HepG2 (cell line): ENCODE measurements around the gene PSD. TPM values are rescaled to one million over a fixed set of nuclear protein-coding genes. Genes with fewer than 3 reads are reported as not detected.

ENCODE experiments used
- ATAC-seq: fragments of 200-7000 bp; cut with Tn5 transposase; 3 replicates; pipeline ENCODE4 v1.9.1; 2020; ENCODE audit warnings: mild to moderate bottlenecking, moderate library complexity
- BruUV-seq: library from RNA; stranded (reverse); fragments of 400-500 nt; replicated peaks from 2 replicates; lab custom pipeline; 2021; lab: Mats Ljungman, UMichigan
- CTCF ChIA-PET: fragments of 300-600 bp; formaldehyde crosslinking; extraction: SDS; loops from one replicate; lab custom pipeline; 2021; ENCODE audit warnings: low total read pairs, inconsistent platforms, low intra/inter-chr PET ratio; lab: Yijun Ruan, JAX
- POLR2A ChIA-PET: fragments of 350-600 bp; sonication (Branson Sonifier 250); formaldehyde crosslinking; loops from one replicate; lab custom pipeline; 2020; ENCODE audit warnings: antibody characterized with exemption, inconsistent platforms; lab: Yijun Ruan, JAX
- DNase-seq: peaks from one replicate; pipeline ENCODE4 v3.0.0-alpha.2; 2015; ENCODE audit warnings: low spot score
- FAIRE-seq: peaks from 3 replicates; lab custom pipeline; 2011; peaks lifted over from hg19 to GRCh38; lab: Jason Lieb, UNC
- H2AFZ ChIP-seq: one replicate; pipeline ENCODE4 v1.6.1; 2011; ENCODE audit warnings: low read length, inconsistent platforms
- H3K27ac ChIP-seq: fragments of 300-600 bp; 3 replicates; pipeline ENCODE4 v1.8.0; 2011; ENCODE audit warnings: mixed run types, mild to moderate bottlenecking, mixed read lengths, low read length, inconsistent platforms; ENCODE audit not compliant: insufficient read depth; ENCODE audit errors: extremely low read length
- H3K27me3 ChIP-seq, 2 experiments: fragments of 200-600 bp in 1 of 2; 2 replicates in 1 of 2; 3 replicates in 1 of 2; pipeline versions ENCODE4 v1.6.0 to v1.8.0; 2011; ENCODE audit warnings: low read length in 2 of 2, mild to moderate bottlenecking in 2 of 2, moderate library complexity in 2 of 2, inconsistent platforms in 1 of 2; ENCODE audit not compliant: insufficient read depth in 2 of 2, control insufficient read depth in 1 of 2
- H3K36me3 ChIP-seq, 2 experiments: fragments of 200-600 bp in 1 of 2; replicated peaks in 1 of 2; 2 replicates in 1 of 2; 3 replicates in 1 of 2; pipeline versions ENCODE4 v1.5.1 to v1.8.0; 2011; ENCODE audit warnings: low read length in 2 of 2, inconsistent platforms in 1 of 2; ENCODE audit not compliant: insufficient read depth in 2 of 2, control insufficient read depth in 1 of 2
- H3K4me1 ChIP-seq: 2 replicates; pipeline ENCODE4 v1.5.1; 2012; ENCODE audit warnings: low read length, inconsistent platforms; ENCODE audit not compliant: insufficient read depth
- H3K4me2 ChIP-seq: 2 replicates; pipeline ENCODE4 v1.6.0; 2011; ENCODE audit warnings: low read depth, low read length, inconsistent platforms
- H3K4me3 ChIP-seq, 3 experiments: fragments of 200-600 bp in 1 of 3; sonication (generic), shearing (Covaris generic) in 1 of 3; replicated peaks in 1 of 3; 2 replicates each; pipeline ENCODE4 v1.5.1; 2011 to 2016; ENCODE audit warnings: low read length in 3 of 3, inconsistent platforms in 2 of 3, low read depth in 2 of 3, mild to moderate bottlenecking in 2 of 3, control low read depth in 1 of 3, mixed read lengths in 1 of 3; ENCODE audit not compliant: insufficient read depth in 1 of 3
- H3K79me2 ChIP-seq: one replicate; pipeline ENCODE4 v1.6.1; 2011; ENCODE audit warnings: low read length, inconsistent platforms; ENCODE audit not compliant: insufficient read depth
- H3K9ac ChIP-seq: 2 replicates; pipeline ENCODE4 v1.6.0; 2011; ENCODE audit warnings: mild to moderate bottlenecking, low read depth, low read length, inconsistent platforms; ENCODE audit not compliant: insufficient read depth
- H3K9me3 ChIP-seq: 2 replicates; pipeline ENCODE4 v1.5.1; 2012; ENCODE audit warnings: mild to moderate bottlenecking, low read length
- H4K20me1 ChIP-seq: 2 replicates; pipeline ENCODE4 v1.6.0; 2011; ENCODE audit warnings: inconsistent platforms, mild to moderate bottlenecking, low read length, moderate library complexity; ENCODE audit not compliant: insufficient read depth
- ATF4 ChIP-seq, 2 experiments: fragments of 450-650 bp in 1 of 2; sonication (generic) in 1 of 2; formaldehyde crosslinking; IDR thresholded peaks; 2 replicates each; pipeline versions ENCODE4 v1.5.0 to v1.8.0; 2020 to 2022; ENCODE audit warnings: mild to moderate bottlenecking in 1 of 2, missing genetic modification reagents in 1 of 2
- CENPT ChIP-seq: sonication (generic); formaldehyde crosslinking; IDR thresholded peaks from 2 replicates; pipeline ENCODE4 v1.8.0; 2022; ENCODE audit warnings: low read depth, mild to moderate bottlenecking, moderate library complexity, missing genetic modification reagents
- GATAD1 ChIP-seq: IDR thresholded peaks from 2 replicates; pipeline ENCODE4 v1.6.1; 2016; ENCODE audit warnings: missing genetic modification reagents, missing compliant biosample characterization
- MAFK ChIP-seq, 2 experiments: IDR thresholded peaks in 1 of 2; conservative IDR thresholded peaks in 1 of 2; 2 replicates each; pipeline ENCODE4 v1.6.1; 2011; ENCODE audit warnings: improper control_type of control experiment in 2 of 2, low read length in 2 of 2
- MED8 ChIP-seq: sonication (generic); formaldehyde crosslinking; IDR thresholded peaks from 2 replicates; pipeline ENCODE4 v1.8.1; 2023; ENCODE audit warnings: mild to moderate bottlenecking, missing genetic modification reagents; ENCODE audit not compliant: insufficient replicate concordance
- PPARG ChIP-seq: conservative IDR thresholded peaks from 2 replicates; pipeline ENCODE4 v1.6.1; 2016; ENCODE audit warnings: missing biosample characterization, missing genetic modification reagents
- TSC22D2 ChIP-seq: sonication (generic); formaldehyde crosslinking; IDR thresholded peaks from 2 replicates; pipeline ENCODE4 v1.5.1; 2020; ENCODE audit warnings: missing genetic modification reagents, mild to moderate bottlenecking, borderline replicate concordance
- ZBTB20 ChIP-seq: sonication (generic); formaldehyde crosslinking; IDR thresholded peaks from 2 replicates; pipeline ENCODE4 v1.8.1; 2023; ENCODE audit warnings: missing genetic modification reagents, low read depth, mild to moderate bottlenecking, borderline replicate concordance
- ZFP36L2 ChIP-seq: sonication (generic); formaldehyde crosslinking; IDR thresholded peaks from 2 replicates; pipeline ENCODE4 v1.4.0; 2020; ENCODE audit warnings: missing genetic modification reagents
- ZNF333 ChIP-seq: sonication (generic); formaldehyde crosslinking; IDR thresholded peaks from 2 replicates; pipeline ENCODE4 v1.4.0; 2020; ENCODE audit warnings: mild to moderate bottlenecking, missing genetic modification reagents, borderline replicate concordance
- ZNF646 ChIP-seq: sonication (generic); formaldehyde crosslinking; IDR thresholded peaks from 2 replicates; pipeline ENCODE4 v1.9.0; 2021; ENCODE audit warnings: mild to moderate bottlenecking, missing genetic modification reagents
- WGBS: methylation state at CpG from one replicate; pipeline ENCODE4 v1.1.6; 2017; ENCODE audit warnings: low lambda C conversion rate; 5-methylcytosine and 5-hydroxymethylcytosine counted together
- in situ Hi-C: cut with HindIII; loops from 2 replicates; pipeline ENCODE4 v1.10.0; 2017; ENCODE audit warnings: low pct_unique_long_range_greater_than_20kb; ENCODE audit not compliant: extremely low pct_ligation_motif_present
- intact Hi-C: fragments of 100-400 bp; cut with micrococcal nuclease; formaldehyde crosslinking; loops from one replicate; pipeline ENCODE4 v1.10.0; 2022; ENCODE audit not compliant: unreplicated experiment
- polyA plus RNA-seq, 8 experiments: library from polyadenylated mRNA; depleted of rRNA in 3 of 8; stranded (reverse) in 7 of 8; unstranded in 1 of 8; fragments of >200 nt; fragmentation: Illumina TruSeq in 4 of 8; extraction: Trizol in 4 of 8; gene quantifications; 2 replicates each; pipeline versions ENCODE4 v1.2.1 to v1.2.3, GENCODE V29; 2011 to 2016; ENCODE audit warnings: low read depth in 4 of 8, missing spikeins in 1 of 8, mixed read lengths in 1 of 8; ENCODE audit not compliant: insufficient read depth in 1 of 8
- total RNA-seq, 5 experiments: library from RNA; depleted of rRNA; stranded (reverse); fragments of >200 nt; fragmentation: Illumina TruSeq; extraction: Trizol; gene quantifications; 2 replicates each; pipeline ENCODE4 v1.2.3, GENCODE V29; 2016; ENCODE audit warnings: low read depth in 1 of 5
- TF ChIP-seq, protein P1 (sequence below): sonication (generic); formaldehyde crosslinking; IDR thresholded peaks from 2 replicates; pipeline ENCODE4 v1.4.0; 2020; ENCODE audit warnings: missing genetic modification reagents

The PSD gene
- total and polyA plus RNA-seq, 2 of the 13 experiments (the other 11 are each of a cell fraction or from before 2014, with no cell fraction given), result 0.35 to 0.58 TPM

- in situ Hi-C loops, result no loop called here
- Histone ChIP-seq H3K9me3 (no peaks in the 10 kb centered on the region), H2AFZ (no peak overlapping the region), H3K4me3 (peak overlapping the region; percentile 69 to 82 (median 79)), H3K9ac (peak overlapping the region; percentile 68), H3K36me3 (no peaks in the 10 kb centered on the region), H3K79me2 (peaks cover 3% of the 10 kb centered on the region), H3K4me1 (peaks cover 48% of the 10 kb centered on the region), H3K27me3 (peaks cover 0 to 11% of the 10 kb centered on the region in 2 experiments; a peak in 2 of 5 replicates), H4K20me1 (no peaks in the 10 kb centered on the region), H3K27ac (peak overlapping the region; percentile 66), H3K4me2 (peak overlapping the region; percentile 98)
- POLR2A ChIA-PET, result interaction anchor here (0.9 to 2.3 kb wide), 9 partner anchors 8 to 169 kb away, joined by 3 to 12 read pairs (median 6); partner anchors contain the start of genes CUEDC2, ELOVL3 and FBXL15
- WGBS, result under 1% methylated on average over 17 of the region's 35 CpGs
- CTCF ChIA-PET, result interaction anchor here (1.3 to 1.9 kb wide), 3 partner anchors 9 to 84 kb away, joined by 3 to 11 read pairs (median 5); no protein-coding TSS in a partner anchor
- BruUV-seq, result TSS peak; percentile 66
- ATAC-seq, result peak; percentile 6
- no peak for DNase-seq
- intact Hi-C loops, result loop anchor here (1.0 to 2.0 kb wide), 2 partner anchors 26 to 84 kb away; partner anchors contain the start of gene FBXL15
- no peak for FAIRE-seq
- TF ChIP-seq ZFP36L2 (CRISPR knock-in tag) (no peak), ATF4 (CRISPR knock-in tag; IDR thresholded peaks at IDR 0.05) (0 out of 4 replicates have a peak, but pooled peaks of 1 of the 2 experiments have one; percentile 17), TSC22D2 (CRISPR knock-in tag) (peak; percentile 22; the same call in 1 of the 2 replicates), MAFK (conservative IDR thresholded peaks at IDR 0.05 in 1 of 2, IDR thresholded peaks at IDR 0.05 in 1 of 2; ENCODE audit: low read length in 2 of 2) (no peak), ZNF646 (CRISPR knock-in tag) (peak; percentile 85; the same call in 1 of the 2 replicates), MED8 (CRISPR knock-in tag) (peak; percentile 15), CENPT (CRISPR knock-in tag) (peak; percentile 56; the same call in 1 of the 2 replicates), ZNF333 (peak; percentile 32; the same call in 1 of the 2 replicates), PPARG (no peak), GATAD1 (0 out of 2 replicates have a peak, but pooled peaks have one; percentile 4), ZBTB20 (CRISPR knock-in tag) (peak; percentile 34; the same call in 1 of the 2 replicates)
- TF ChIP-seq, protein P1, sequence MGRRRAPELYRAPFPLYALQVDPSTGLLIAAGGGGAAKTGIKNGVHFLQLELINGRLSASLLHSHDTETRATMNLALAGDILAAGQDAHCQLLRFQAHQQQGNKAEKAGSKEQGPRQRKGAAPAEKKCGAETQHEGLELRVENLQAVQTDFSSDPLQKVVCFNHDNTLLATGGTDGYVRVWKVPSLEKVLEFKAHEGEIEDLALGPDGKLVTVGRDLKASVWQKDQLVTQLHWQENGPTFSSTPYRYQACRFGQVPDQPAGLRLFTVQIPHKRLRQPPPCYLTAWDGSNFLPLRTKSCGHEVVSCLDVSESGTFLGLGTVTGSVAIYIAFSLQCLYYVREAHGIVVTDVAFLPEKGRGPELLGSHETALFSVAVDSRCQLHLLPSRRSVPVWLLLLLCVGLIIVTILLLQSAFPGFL (CRISPR knock-in tag), result no peak
Measured at GRCh38 chr10:102394801-102395399, 23.7 kb downstream of the PSD start.
